GM04504 (cell line): Measurements from ENCODE around the gene COG2.
"Not testable (repeated sequence)": the region's sequence is repeated elsewhere in the genome, so short reads cannot be mapped to it uniquely, and the experiment has no call there.

Source experiments
- DNase-seq: peaks from one replicate; pipeline ENCODE4 v3.0.0-alpha.2; 2012; ENCODE audit warnings: low read depth

Gene COG2

DNA sequence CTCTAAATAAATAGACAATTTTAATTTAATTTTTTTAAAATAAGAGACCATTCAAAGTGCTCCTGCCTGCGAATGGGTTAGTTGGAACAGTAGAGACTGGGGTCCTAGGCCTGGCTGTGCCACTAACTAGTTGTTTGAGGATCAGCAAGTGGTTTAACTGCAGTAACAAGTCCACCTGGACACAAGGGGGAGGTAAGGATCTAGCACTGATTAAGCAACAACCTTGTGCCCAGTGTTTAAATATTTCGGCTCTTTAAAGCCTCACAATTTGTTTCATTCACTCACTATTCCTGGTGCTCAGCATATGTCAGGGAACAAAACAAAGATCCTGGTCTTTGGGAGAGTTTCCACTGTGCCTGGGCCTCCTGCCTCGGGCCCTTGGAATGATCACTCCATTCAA lies 73.2 kb downstream of the COG2 start:
- no peak for DNase-seq

GRCh38 chr1:230716453-230716852 lies 74.2 kb downstream of the COG2 start:
- not testable (repeated sequence) for DNase-seq

DNA sequence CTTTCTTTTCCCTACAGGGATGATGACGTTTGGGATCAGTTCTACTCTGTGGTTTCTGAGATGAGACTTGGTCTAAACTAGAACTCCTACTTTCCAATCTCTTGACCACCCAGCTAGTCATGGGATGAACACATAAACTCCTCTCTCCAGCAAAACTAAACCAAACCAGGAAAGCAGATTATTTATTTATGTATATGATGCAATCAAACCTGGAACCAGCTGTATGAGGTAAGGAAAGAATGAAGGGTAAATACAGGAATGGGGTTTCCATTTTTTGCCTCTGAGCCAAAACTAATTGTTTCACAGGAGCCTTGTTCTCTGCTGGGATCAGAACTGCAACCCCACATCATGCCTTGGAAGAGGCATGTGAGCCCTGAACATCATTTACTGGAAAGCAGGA lies 75.0 kb downstream of the COG2 start:
- DNase-seq, result no peak

DNA sequence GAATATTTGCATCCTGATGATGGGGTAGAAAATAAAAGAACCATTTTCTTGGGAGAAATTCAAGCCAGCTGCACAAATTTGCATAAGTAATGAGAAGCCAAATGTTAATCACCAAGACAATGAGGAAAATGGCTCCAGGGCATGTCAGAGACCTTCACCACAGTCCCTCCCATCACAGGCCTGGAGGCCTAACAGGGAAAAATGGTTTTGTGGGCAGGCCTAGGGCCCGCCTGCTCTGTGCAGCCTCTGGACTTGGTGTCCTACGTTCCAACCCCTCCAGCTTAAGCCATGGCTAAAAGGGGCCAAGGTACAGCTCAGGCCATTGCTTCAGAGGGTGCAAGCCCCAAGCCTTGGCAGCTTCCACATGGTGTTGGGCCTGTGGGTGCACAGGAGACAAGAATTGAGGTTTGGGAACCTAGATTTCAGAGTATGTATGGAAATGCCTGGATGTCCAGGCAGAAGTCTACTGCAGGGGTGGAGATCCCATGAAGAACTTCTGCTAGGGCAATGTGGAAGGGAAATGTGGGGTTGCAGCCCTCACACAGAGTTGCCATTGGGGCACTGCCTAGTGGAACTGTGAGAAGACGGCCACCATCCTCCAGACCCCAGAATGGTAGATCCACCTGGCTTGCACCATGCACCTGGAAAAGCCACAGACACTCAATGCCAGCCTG lies 79.7 kb downstream of the COG2 start:
- not testable (repeated sequence) for DNase-seq

DNA sequence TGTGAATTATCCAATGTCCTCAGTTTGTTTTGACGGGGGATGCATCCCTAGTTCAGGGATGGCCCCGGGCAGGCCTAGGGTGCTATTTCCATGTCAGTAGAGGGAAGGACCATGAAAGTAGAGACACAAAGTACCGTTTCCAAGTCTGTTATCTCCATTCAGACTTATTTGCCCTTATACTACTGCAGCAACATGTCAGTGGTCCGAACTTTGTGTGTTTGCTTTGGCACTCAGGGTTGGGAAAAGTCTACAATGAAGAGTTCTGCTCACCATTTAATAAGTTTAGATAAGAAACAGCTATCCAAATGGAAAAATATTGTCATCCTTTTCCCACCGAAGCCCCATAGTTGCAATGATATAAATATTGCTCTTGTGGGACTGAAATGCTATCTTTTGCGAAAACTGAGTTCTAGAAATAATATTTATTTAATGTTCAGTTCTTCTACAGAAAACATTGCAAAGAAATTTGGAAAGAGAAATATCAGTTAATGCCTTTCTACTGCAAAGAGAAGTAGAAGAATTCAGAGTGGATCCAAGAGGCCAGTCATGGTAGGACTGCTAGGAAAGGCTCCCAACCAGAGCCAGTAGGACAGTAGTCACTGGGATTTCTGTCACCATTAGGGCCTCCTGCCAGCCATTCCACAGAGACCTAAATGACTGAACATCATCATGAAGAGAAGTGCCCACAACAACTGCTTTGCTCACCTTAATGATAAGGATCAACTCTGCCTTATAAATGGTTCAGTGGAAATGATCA lies 83.2 kb downstream of the COG2 start:
- DNase-seq, result no peak

DNA sequence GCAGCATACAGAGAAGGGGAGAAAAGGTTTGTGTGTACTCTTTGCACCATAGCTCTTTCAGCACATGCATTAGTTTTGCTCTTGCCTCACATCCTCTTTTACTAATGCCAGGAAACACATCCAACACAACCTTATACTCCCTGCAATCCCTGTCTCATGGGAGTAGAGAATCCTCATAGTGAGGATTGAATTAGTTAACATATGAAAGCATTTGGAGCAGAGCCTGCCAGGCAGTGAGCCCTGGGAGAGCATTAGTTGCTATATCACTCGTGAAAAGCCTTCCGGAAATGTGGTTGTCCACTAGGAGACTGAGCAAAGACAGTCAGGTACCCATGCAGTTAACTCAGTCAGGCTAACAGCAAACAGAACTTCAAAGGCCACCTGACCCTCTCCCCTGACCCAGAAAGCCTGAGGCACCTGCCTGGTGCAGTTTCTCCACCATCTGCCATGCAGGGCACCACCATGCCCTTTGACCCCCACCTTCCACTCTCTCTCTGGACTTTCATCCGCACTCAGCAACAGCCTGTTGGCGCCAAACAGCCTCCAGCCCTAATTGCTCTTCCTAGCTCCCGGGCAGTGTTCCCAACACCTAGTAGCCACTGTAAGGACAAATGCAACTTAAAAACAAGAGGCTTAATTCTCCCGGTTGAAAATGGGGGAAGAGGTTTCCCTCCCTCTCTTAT lies 86.6 kb downstream of the COG2 start:
- no peak for DNase-seq

- DNase-seq, result no peak
Measured at GRCh38 chr1:230730977-230731376, 88.7 kb downstream of the COG2 start.

- no peak for DNase-seq
Measured at GRCh38 chr1:230735447-230735846, 93.2 kb downstream of the COG2 start.

- no peak for DNase-seq
Measured at GRCh38 chr1:230737622-230738262, 95.5 kb downstream of the COG2 start.

DNA sequence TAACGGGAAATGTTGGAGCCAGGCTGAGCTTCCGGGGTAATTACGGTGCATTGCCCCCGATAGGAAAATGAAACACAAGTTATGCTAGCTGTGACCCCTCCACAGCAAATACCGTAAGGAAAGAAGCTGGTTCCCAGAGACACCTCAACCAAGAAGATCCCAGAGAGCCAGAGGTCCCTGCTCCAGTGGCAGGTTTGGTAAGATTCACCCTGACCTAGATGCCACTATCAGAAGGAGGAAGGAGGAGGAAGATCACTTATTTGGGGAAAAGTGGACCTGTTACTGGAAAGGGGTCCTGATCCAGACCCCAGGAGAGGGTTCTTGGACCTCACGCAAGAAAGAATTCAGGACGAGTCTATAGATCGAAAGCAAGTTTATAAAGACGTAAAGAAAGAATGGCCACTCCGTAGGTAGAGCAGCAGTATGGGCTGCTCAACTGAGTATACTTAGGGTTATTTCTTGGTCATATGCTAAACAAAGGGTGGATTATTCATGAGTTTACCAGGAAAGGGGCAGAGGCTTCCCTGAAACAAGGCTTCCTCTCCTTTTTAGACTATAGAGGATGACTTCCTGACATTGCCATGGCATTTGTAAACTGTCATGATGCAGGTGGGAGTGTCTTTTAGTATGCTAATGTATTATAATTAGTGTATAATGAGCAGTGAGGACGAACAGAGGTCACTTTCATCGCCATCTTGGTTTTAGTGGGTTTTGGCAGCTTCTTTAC lies 97.4 kb downstream of the COG2 start:
- DNase-seq, result no peak
